H1 (cell line): Measurements from ENCODE around the gene CKAP2L. TPM values are rescaled to one million over a fixed set of nuclear protein-coding genes. Genes with fewer than 3 reads are reported as not detected.

Experiments used
- CBX8 ChIP-seq: fragments of 300-800, 300-1000 bp; sonication (generic); IDR thresholded peaks from 2 replicates; pipeline ENCODE4 v1.7.1; 2016; ENCODE audit warnings: low read depth, low read length, borderline replicate concordance
- CTCF ChIP-seq, 3 experiments: IDR thresholded peaks; 1 replicate in 2 of 3; 2 replicates in 1 of 3; pipeline versions ENCODE4 v1.5.1 to v1.6.1; 2011; ENCODE audit warnings: low read length in 3 of 3, mild to moderate bottlenecking in 3 of 3, inconsistent platforms in 2 of 3, low read depth in 1 of 3, moderate library complexity in 1 of 3; ENCODE audit not compliant: insufficient read depth in 1 of 3; ENCODE audit errors: control extremely low read depth in 1 of 3
- RAD21 ChIP-seq, 2 experiments: IDR thresholded peaks in 1 of 2; conservative IDR thresholded peaks in 1 of 2; 2 replicates each; pipeline ENCODE4 v1.6.1; 2011; ENCODE audit warnings: low read depth in 2 of 2, low read length in 2 of 2, improper control_type of control experiment in 1 of 2, inconsistent platforms in 1 of 2, mild to moderate bottlenecking in 1 of 2, moderate library complexity in 1 of 2
- polyA plus RNA-seq, 7 experiments: library from polyadenylated mRNA; depleted of rRNA in 3 of 7; stranded (reverse) in 5 of 7; unstranded in 2 of 7; fragments of >200 nt in 5 of 7; fragments of 200-250 nt in 2 of 7; gene quantifications; 1 replicate in 5 of 7; 2 replicates in 1 of 7; 4 replicates in 1 of 7; pipeline versions ENCODE4 v1.2.1 to v1.2.3, GENCODE V29; 2011 to 2013; ENCODE audit warnings: missing spikeins in 2 of 7, mixed read lengths in 2 of 7
- total RNA-seq: library from RNA; stranded (reverse); fragmentation: NEBNext Ultra II Directional; extraction: Animal tissue kit (Norgen Biotek cat#: 25700); gene quantifications from 2 replicates; pipeline ENCODE4 v1.2.1, GENCODE V29; 2021

CKAP2L gene
- total and polyA plus RNA-seq, 2 of the 8 experiments (the other 6 are each of a cell fraction or from before 2014, with no cell fraction given) = 2.5 to 20.7 TPM

- no peak for TF ChIP-seq CTCF (IDR thresholded peaks at IDR 0.05; ENCODE audit: control extremely low read depth in 1 of 3, insufficient read depth in 1 of 3, low read depth in 1 of 3, low read length in 3 of 3)
- no peak for TF ChIP-seq CBX8
- TF ChIP-seq RAD21 (IDR thresholded peaks at IDR 0.05 in 1 of 2, conservative IDR thresholded peaks at IDR 0.05 in 1 of 2; ENCODE audit: low read depth in 2 of 2, low read length in 2 of 2) = no peak
These were observed 41.1 kb upstream of the CKAP2L start (continued) for GRCh38 chr2:112805542-112805941.
